GM18517 (cell line): ENCODE results near the gene NHLRC2.

Source experiments
- ATAC-seq: cut with Tn5 transposase; IDR thresholded peaks from one replicate; pipeline ENCODE4 v1.9.1; 2021; ENCODE audit warnings: mild to moderate bottlenecking, moderate library complexity; ENCODE audit not compliant: unreplicated experiment

Gene NHLRC2

DNA sequence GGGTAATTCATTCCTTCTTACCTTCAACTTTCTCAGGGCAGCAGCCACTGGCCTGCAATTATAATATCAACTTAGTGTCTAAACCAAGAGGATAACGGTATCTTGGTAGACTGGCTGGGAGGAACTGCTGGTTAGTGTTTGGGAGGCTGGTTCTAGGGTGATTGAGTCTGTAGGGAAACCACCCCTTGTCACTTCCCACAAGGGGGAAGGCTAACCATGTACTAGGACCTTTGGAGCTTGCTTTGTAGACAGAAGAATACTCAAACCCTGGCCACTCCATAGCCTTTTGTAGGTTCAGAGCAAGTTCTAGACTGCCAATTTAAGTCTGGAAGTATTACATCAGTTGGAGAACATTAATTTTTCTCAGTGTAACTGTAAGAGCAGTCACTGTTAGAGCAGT, 51.3 kb downstream of the NHLRC2 start:
- no peak for ATAC-seq

- ATAC-seq, result no peak
These were observed 52.7 kb downstream of the NHLRC2 start for GRCh38 chr10:113907166-113907565.

DNA sequence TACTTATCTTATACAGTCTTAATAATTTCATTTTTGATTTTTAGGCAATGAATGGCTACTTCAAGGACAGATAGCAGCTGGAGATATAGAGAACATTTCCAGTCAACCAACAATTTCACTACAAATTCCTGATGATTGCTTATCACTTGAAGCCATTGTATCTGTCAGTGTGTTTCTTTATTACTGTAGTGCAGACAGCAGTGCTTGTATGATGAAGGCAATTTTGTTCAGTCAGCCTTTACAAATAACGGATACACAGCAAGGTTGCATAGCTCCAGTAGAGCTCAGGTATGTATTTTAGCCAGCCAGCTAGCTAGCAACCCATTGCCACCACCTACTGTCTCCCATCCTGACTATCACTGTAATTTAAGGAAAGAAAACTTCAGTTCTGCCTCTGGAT, 53.8 kb downstream of the NHLRC2 start:
- no peak for ATAC-seq

GRCh38 chr10:113911113-113911512, 56.7 kb downstream of the NHLRC2 start:
- ATAC-seq, result no peak

- no peak for ATAC-seq
These were observed 57.4 kb downstream of the NHLRC2 start for GRCh38 chr10:113911839-113912238.

GRCh38 chr10:113912582-113912981, 58.1 kb downstream of the NHLRC2 start:
- ATAC-seq, result no peak

- no peak for ATAC-seq
These were observed 60.5 kb downstream of the NHLRC2 start for GRCh38 chr10:113914956-113915355.

GRCh38 chr10:113915540-113915939, 61.1 kb downstream of the NHLRC2 start:
- no peak for ATAC-seq

GRCh38 chr10:113916053-113916452, 61.6 kb downstream of the NHLRC2 start:
- ATAC-seq, result no peak

- ATAC-seq, result no peak
These were observed 63.2 kb downstream of the NHLRC2 start for GRCh38 chr10:113917636-113918035.

- no peak for ATAC-seq
These were observed 65.7 kb downstream of the NHLRC2 start for GRCh38 chr10:113920114-113920513.

DNA sequence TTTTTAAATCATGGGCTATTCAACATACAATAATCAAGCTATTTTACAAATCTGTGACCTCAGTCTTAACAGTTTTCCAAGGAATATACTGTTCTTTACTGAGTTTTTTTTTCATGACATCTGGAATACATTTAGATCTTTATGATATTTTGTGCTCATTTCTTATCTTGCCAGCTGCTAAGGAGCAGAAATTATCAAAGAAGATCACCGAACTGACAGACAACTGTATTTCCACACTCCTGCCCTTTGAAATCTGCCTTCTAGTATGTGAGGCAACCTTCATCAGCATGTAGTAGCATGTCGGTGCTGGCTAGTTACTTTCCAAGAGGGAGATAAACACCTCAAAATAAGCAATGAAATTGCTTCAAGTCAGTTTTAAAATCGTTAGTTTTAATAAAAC, 66.4 kb downstream of the NHLRC2 start:
- no peak for ATAC-seq

DNA sequence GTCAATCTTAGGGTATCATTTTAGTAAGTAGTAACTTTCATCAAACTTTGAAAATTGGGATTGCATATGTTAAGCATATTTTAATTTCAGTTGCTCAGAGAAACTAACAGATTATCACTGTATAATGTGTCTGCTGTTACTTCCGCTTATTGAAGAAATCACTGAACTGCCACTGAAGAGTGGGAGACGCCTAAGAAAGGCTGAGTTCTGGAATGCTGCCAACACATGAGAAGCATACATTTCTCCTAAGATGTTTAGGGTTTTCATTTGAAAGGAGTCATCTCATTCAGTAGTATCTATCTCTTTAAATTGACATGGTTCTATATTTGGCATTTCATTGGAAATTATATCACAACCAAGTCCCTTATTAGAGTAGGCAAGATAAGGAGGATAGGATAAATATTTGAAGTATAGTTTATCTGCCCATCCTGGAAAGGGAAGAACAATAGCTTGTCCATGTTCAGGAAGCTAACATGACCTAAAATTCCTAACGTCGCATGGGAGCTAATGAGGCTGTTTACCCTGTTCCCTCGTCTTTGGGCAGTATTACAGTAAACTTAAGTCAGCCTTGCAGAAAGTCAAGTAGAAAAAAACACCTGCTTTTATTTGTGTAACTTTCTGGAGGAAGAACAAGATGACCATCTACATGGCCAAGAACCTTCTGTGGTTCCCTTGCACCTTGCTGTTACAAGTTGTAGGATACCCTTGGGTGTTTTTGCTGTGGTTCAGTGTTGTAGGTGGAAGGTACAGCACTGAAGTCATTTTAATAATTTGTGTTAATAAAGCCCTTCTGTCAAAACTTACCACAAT, 67.3 kb downstream of the NHLRC2 start:
- no peak for ATAC-seq

DNA sequence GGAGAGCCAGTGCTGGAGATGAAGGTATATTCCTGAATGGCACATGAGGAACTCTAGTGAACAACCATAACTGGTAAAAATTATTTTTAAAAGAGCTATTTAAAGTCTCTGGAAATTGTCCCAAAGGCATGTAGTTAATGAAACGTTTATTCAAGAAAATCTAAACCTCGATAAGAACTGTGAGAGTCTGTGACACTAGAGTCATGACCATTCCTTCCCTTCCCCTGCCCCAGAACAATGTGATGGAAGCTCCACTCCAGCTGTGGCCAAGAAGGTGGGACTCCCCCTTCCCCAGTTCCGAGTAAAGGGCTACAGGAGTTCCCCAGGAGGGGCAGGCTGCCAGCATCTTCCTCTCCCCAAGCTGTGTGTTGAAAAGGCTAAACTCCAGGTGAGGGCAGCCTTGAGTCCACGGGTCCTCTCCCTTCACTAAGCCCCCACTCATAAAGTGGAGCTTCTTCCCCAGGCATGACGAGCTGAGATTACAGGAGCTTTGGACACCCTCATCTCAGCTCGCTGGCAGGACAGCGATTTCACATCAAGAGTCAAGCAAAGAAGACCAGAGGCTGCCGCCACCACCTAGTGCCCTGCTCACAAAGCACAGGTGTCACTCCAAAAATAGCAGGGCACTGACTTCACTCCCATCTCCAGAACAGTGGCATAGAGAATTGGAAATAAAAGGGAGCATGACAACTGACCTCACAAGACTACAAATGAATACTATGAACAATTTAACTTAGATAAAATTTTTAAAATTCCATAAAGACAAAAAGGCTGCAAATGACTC, 68.5 kb downstream of the NHLRC2 start:
- ATAC-seq, result no peak

GRCh38 chr10:113924186-113924585, 69.7 kb downstream of the NHLRC2 start:
- ATAC-seq, result no peak

GRCh38 chr10:113924664-113925063, 70.2 kb downstream of the NHLRC2 start:
- no peak for ATAC-seq

DNA sequence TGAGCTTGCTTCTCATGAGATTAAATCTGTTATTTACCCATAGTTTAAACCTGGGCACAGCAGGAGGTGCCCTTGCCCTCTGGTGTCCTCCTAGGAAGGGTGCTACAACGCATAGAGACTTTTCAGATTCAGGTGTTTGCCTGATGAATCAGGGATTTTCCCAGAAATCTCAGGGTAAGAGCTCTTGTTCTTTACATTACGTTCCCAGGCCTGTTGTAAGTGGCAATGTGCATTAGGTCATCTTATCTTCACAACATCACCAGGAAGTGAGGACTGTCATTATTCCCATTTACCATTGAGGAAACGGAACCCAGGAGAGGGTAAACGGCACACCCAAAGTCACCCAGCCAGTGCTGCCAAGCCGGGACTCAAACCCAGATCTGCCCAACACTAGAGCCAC, 73.0 kb downstream of the NHLRC2 start:
- ATAC-seq, result no peak

DNA sequence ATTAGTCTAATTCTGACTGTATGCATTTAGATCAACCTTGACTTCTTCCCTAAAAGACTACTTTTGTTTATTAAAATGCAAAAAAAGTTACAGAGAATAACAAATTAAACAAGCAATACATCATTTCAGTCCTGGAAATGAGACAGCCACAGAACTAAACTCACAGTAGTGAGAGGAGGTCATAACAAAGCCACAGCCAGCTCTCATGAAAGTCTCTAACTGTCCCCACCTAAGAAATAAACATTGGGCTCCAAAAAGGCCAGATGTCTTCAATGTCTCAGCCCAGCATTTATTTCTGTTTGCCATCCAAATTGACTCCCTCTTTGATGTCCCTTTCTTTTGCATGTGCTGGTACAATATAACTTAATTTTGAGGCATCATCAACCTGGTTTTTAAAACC, 74.4 kb downstream of the NHLRC2 start:
- ATAC-seq, result no peak

DNA sequence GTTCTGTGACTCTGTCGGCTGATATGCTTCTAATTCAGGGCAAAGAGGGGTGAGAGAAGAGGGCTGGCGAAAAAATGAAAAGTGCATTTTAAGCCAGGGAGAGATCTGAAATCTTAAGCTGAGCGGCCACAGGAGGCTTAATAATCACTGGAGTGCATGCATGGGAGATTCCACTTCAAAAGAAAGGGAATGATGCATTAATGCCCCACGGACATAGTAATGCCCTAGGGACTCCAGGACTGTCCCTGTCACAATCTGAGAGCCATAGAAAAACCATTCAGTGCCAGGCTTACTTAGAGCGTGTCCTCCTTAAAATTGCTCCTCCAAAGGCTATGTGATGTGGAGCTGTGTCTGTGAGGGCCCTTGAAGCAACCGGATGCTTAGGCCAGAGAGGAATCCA, 75.1 kb downstream of the NHLRC2 start:
- ATAC-seq, result no peak

DNA sequence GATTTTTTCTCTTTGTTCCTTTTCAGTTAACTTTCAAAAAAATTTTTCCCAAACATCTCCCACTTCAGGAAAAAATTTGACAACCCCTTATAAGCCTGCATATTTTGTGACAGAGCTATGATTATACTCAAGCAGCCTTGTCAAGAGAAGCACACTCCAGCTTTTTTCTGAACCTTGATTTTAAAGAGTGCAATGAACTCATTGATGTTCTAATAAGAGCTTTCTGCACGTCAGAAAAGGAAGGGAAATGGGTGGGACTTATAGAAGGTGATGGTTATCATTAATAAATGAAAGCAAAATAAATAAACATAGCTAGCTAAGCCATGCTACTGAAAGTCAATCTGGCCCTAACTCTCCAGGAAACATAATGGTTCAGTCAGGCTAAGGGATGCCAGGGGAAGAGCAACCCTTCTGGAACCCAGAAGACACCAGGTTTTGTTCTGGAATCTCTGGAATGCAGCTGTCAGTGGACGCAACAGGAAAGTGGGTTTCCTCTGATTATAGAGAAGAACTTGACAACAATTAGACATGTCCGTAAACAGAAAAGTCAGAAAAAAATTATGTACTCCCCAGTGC, 76.1 kb downstream of the NHLRC2 start:
- no peak for ATAC-seq

DNA sequence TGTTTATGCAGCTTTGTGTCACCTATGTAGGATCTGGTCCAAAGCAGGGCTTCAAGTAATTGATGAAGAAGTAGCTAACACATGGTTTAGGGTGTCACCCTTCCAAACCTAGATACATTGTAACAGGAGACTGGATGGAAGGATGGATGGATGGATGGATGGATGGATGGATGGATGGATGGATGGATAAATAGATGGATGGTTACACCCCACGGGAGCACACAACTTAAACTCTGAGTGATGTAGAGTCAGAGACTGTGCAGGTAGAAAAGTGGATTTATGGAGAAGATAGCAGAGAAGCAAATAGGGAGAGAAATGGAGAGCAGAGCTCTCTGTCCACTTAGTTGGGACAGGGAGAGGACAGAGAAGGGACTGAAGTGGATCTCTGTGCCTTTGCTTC, 78.4 kb downstream of the NHLRC2 start:
- ATAC-seq, result no peak
